ENCODE data around the gene YTHDC1.

Gene YTHDC1

GRCh38 chr4:68316193-68316969 is 33.5 kb downstream of the YTHDC1 start:
- no peaks in the 10 kb centered on the region for H3K27me3 ChIP-seq (ENCODE audit: insufficient read depth, poor library complexity, severe bottlenecking)
- H3K4me3 ChIP-seq (ENCODE audit: severe bottlenecking): no peak overlapping the region
- H3K4me1 ChIP-seq (ENCODE audit: insufficient read depth, poor library complexity, severe bottlenecking): no peaks in the 10 kb centered on the region
- H3K27ac ChIP-seq (ENCODE audit: poor library complexity, severe bottlenecking): no peak overlapping the region
- no peak for DNase-seq (ENCODE audit: low spot score)
- peaks cover 95% of the 10 kb centered on the region for H3K36me3 ChIP-seq (ENCODE audit: low read depth)
- TF ChIP-seq, protein P1, sequence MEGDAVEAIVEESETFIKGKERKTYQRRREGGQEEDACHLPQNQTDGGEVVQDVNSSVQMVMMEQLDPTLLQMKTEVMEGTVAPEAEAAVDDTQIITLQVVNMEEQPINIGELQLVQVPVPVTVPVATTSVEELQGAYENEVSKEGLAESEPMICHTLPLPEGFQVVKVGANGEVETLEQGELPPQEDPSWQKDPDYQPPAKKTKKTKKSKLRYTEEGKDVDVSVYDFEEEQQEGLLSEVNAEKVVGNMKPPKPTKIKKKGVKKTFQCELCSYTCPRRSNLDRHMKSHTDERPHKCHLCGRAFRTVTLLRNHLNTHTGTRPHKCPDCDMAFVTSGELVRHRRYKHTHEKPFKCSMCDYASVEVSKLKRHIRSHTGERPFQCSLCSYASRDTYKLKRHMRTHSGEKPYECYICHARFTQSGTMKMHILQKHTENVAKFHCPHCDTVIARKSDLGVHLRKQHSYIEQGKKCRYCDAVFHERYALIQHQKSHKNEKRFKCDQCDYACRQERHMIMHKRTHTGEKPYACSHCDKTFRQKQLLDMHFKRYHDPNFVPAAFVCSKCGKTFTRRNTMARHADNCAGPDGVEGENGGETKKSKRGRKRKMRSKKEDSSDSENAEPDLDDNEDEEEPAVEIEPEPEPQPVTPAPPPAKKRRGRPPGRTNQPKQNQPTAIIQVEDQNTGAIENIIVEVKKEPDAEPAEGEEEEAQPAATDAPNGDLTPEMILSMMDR (IDR thresholded peaks at IDR 0.05; ENCODE audit: poor library complexity, severe bottlenecking): no peak
- ATAC-seq (ENCODE audit: low read depth): no peak
- H3K9me3 ChIP-seq (ENCODE audit: severe bottlenecking): no peaks in the 10 kb centered on the region

DNA sequence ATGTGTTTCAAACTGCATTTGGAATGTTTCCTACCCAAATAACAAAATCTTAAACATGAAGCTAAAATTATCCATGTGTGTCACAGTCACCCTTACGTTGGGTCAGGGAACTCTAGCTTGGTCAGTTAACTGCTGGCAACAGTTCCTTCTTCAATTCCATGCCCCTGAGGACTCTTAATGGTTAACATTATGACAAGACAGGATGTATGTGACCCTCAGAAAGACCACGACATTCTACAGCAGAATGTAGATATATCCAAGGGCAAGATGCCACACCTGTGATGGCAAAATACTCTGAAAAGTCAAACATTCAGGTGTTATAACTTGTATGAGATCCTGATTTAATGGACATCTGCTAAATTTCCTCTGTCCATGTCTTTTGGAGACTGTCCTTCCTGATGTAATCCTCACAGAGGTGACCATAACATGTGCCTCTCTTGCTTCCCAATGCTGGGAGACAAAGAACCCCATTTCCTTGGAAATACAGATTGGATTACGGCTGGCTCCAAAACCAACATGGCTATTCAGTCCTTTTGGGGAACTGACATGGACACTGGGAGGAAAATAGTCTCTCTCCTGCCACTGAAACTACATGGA is 39.1 kb downstream of the YTHDC1 start:
- no peak overlapping the region for H3K4me3 ChIP-seq (ENCODE audit: severe bottlenecking)
- no peaks in the 10 kb centered on the region for H3K27me3 ChIP-seq (ENCODE audit: insufficient read depth, poor library complexity, severe bottlenecking)
- DNase-seq (ENCODE audit: low spot score): no peak
- peak; percentile 24; the same call in 1 of the 3 replicates for ATAC-seq (ENCODE audit: low read depth)
- no peaks in the 10 kb centered on the region for H3K9me3 ChIP-seq (ENCODE audit: severe bottlenecking)
- no peak overlapping the region for H3K27ac ChIP-seq (ENCODE audit: poor library complexity, severe bottlenecking)
- H3K4me1 ChIP-seq (ENCODE audit: insufficient read depth, poor library complexity, severe bottlenecking): no peaks in the 10 kb centered on the region
- TF ChIP-seq, protein P1 (IDR thresholded peaks at IDR 0.05; ENCODE audit: poor library complexity, severe bottlenecking): no peak
- H3K36me3 ChIP-seq (ENCODE audit: low read depth): peaks cover 46% of the 10 kb centered on the region

GRCh38 chr4:68304731-68305130 is 45.2 kb downstream of the YTHDC1 start:
- Histone ChIP-seq H3K9me3 (ENCODE audit: severe bottlenecking) (no peaks in the 10 kb centered on the region), H3K4me3 (ENCODE audit: severe bottlenecking) (no peak overlapping the region), H3K4me1 (ENCODE audit: insufficient read depth, poor library complexity, severe bottlenecking) (no peaks in the 10 kb centered on the region), H3K36me3 (ENCODE audit: low read depth) (no peaks in the 10 kb centered on the region), H3K27me3 (ENCODE audit: insufficient read depth, poor library complexity, severe bottlenecking) (no peaks in the 10 kb centered on the region), H3K27ac (ENCODE audit: poor library complexity, severe bottlenecking) (no peak overlapping the region)
- DNase-seq (ENCODE audit: low spot score) (no peak), ATAC-seq (ENCODE audit: low read depth) (no peak)
- TF ChIP-seq, protein P1 (IDR thresholded peaks at IDR 0.05; ENCODE audit: poor library complexity, severe bottlenecking): no peak

GRCh38 chr4:68299492-68300457 is 50.1 kb downstream of the YTHDC1 start:
- DNase-seq (ENCODE audit: low spot score): no peak
- Histone ChIP-seq H3K36me3 (ENCODE audit: low read depth) (no peaks in the 10 kb centered on the region), H3K9me3 (ENCODE audit: severe bottlenecking) (no peaks in the 10 kb centered on the region), H3K4me3 (ENCODE audit: severe bottlenecking) (no peak overlapping the region), H3K27me3 (ENCODE audit: insufficient read depth, poor library complexity, severe bottlenecking) (no peaks in the 10 kb centered on the region), H3K27ac (ENCODE audit: poor library complexity, severe bottlenecking) (no peak overlapping the region), H3K4me1 (ENCODE audit: insufficient read depth, poor library complexity, severe bottlenecking) (no peaks in the 10 kb centered on the region)
- TF ChIP-seq, protein P1 (IDR thresholded peaks at IDR 0.05; ENCODE audit: poor library complexity, severe bottlenecking): no peak
- no peak for ATAC-seq (ENCODE audit: low read depth)

Measured in RWPE2 (cell line).